HAP-1 (cell line): ENCODE results near the gene PRTFDC1.
"Not testable (repeated sequence)": the region's sequence is repeated elsewhere in the genome, so short reads cannot be mapped to it uniquely, and the experiment has no call there.

Source experiments
- DNase-seq, 2 experiments: peaks; one replicate each; pipeline ENCODE4 v3.0.0-alpha.2; 2016 to 2020; ENCODE audit warnings: low spot score in 2 of 2
- H3K27me3 ChIP-seq: fragments of 250-450 bp; sonication (Bioruptor Pico); 2 replicates; pipeline ENCODE4 v1.5.1; 2020; ENCODE audit warnings: low read depth, mild to moderate bottlenecking, moderate library complexity
- H3K36me3 ChIP-seq: fragments of 250-450 bp; sonication (Bioruptor Pico); replicated peaks from 2 replicates; pipeline ENCODE4 v1.5.1; 2020; ENCODE audit warnings: mild to moderate bottlenecking
- H3K4me1 ChIP-seq: fragments of 250-450 bp; sonication (Bioruptor Pico); 2 replicates; pipeline ENCODE4 v1.5.1; 2020; ENCODE audit warnings: mild to moderate bottlenecking
- H3K4me3 ChIP-seq: fragments of 250-450 bp; sonication (Bioruptor Pico); 2 replicates; pipeline ENCODE4 v1.5.1; 2020; ENCODE audit warnings: mild to moderate bottlenecking, moderate library complexity
- H3K9me3 ChIP-seq: fragments of 250-450 bp; sonication (Bioruptor Pico); 2 replicates; pipeline ENCODE4 v1.5.1; 2020; ENCODE audit warnings: mild to moderate bottlenecking, moderate library complexity
- in situ Hi-C: fragments of 300-500 bp; cut with MboI; formaldehyde crosslinking; loops from 3 replicates; pipeline ENCODE4 v1.14.3; 2020; ENCODE audit warnings: low sequenced_read_pairs, inconsistent platforms, mixed read lengths

The PRTFDC1 gene

DNA sequence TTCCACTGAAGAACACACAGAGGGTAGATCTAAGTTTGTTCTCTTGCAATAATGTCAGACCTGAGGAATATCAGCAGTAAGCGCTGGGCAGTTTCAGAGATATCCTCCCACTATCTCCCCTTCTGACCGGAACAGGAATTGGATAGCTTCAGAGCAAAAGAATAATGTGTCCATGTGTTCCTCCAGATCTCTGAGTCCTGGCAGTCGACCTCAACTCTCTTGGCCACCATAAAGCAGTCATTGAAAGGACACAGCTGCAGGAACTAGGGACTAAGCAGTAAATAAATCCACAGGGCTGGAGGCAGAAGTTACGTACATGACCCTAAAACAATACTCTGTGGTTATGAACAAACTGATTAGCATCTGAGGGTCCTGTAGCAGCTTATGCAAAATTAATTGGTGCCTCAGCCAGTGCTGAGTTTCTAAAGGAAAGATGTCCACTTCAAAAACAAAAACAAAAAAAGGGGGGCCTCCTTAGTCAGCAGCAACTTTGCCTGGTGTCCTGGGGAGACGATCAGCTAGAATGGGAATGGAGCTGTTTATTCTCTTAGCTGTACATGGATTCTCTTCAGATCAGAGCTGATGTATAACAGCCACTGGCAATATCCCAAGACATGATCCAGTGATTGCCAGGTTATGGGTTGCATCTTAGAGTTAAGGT, 6.4 kb upstream of the PRTFDC1 start:
- Histone ChIP-seq H3K4me3 (no peak overlapping the region), H3K36me3 (no peaks in the 10 kb centered on the region), H3K4me1 (peaks cover 12% of the 10 kb centered on the region), H3K27me3 (no peaks in the 10 kb centered on the region), H3K9me3 (no peaks in the 10 kb centered on the region)
- peak in 1 of 2 experiments; percentile 11 for DNase-seq
- in situ Hi-C loops: no loop called here

DNA sequence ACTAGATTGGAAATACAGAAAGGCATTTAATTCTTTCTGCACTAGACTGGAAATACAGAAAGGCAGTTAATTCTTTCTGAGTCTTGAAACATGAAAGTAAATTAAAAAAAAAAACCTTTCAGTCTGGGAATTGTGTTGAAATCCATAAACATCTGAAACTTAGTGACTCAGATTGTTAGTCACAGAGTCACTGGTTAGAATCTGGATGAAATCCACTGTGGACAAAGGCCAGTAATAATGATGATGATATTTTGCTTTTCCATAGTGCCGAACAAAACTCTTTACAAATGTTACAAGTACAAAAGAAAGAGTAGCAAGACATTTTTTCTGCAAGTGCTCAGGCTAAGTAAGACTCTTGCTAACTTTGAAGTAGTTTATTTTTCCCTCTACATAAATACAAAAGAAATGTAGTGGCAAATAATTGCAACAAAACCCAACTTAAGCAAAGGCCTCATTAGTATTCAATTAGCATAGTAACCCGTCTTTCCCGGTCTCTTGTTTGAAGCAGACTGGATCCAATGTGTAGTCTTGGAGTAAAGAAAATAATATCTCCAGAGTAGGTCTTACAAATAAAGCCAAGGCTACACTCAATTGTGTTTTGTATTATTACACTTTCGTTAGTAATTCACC, 5.8 kb upstream of the PRTFDC1 start:
- Histone ChIP-seq H3K36me3 (no peaks in the 10 kb centered on the region), H3K27me3 (no peaks in the 10 kb centered on the region), H3K9me3 (no peaks in the 10 kb centered on the region), H3K4me3 (no peak overlapping the region), H3K4me1 (peaks cover 17% of the 10 kb centered on the region)
- in situ Hi-C loops: no loop called here
- DNase-seq: peak in 1 of 2 experiments; percentile 16

DNA sequence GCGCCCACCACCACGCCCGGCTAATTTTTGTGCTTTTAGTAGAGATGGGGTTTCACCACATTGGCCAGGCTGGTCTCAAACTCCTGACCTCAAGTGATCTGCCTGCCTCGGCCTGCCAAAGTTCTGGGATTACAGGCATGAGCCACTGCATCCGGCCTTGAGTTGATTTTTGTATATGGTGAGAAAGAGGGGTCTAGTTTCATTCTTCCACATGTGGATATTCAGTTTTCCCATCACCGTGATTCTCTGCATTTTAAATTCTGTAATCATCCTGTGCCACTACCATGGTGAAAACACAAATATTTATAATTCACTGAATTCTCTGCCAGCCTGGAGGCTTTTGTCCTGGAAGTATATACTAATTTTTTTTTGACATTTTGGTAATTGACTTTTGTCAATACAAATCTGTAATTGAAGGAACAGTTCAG, 5.2 kb upstream of the PRTFDC1 start:
- H3K36me3 ChIP-seq, H3K27me3 ChIP-seq, H3K4me3 ChIP-seq, H3K9me3 ChIP-seq, DNase-seq, in situ Hi-C loops: not testable (repeated sequence)
- peaks cover 22% of the 10 kb centered on the region for H3K4me1 ChIP-seq

DNA sequence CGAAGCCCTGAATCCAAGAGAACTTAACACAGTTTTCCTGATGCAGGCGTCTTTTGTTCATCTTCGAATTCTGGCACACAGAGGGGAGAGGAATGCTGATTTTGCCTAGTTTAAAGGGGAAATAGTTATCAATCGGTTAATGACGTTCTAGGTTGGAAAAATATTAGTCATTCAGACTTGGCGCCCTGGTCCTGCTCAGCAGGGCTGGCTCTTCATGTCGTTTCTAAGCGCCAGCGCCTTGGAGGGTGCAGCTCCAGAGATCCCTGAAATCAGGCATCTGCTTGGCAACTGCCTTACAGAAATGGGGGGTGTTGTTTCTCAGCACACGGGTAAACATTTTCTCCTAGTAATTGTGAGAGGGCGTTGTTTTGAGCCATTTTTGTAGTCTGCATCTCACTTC, 1.3 kb upstream of the PRTFDC1 start:
- Histone ChIP-seq H3K27me3 (no peaks in the 10 kb centered on the region), H3K36me3 (no peaks in the 10 kb centered on the region), H3K4me3 (no peak overlapping the region), H3K4me1 (peaks cover 34% of the 10 kb centered on the region), H3K9me3 (no peaks in the 10 kb centered on the region)
- no peak for DNase-seq
- in situ Hi-C loops: no loop called here

DNA sequence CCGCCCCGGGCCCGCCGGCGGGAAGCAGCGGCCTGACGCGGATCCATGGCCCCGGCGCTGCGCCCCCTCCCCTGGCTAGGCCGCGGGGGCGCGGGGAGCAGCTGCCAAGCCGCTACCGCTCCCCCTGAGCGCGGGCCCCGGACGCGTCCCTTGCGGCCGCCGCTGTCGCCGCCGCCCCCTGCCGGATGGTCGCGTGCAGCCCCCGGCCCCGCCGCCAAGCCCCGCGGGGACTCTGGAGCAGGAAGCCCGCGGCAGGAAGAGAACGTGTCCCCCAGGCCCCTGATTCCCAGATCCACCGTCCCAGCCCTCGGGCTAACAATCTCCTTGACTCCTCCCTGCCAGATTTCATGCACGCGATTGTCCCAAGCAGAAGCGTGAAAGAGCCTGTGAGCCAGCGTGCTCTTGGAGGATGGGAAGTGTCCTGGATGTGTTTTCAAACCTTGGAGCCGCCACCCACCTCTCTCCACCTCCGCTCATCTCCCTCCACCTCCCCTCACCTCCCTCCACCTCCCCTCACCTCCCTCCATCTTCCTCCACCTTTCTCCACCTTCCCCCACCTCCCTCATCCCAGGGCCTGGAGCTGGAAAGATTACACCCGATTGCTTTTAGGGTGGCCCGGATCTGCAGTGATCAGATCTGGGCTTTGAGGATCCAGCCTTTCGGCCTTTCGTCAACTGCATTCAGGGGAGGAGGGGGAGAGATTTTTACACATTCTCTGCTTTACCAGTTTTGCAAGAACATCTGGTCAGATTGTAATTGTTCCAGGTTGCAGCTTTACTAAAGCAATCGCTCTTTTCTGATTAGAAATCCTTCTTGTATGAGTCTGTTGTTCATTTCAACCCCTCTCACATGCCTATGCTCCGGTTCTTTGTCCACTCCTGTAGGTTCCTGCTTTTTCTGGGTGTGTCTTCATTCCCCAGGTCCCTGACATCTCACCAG, 570 bp upstream of the PRTFDC1 start:
- peaks cover 29% of the 10 kb centered on the region for H3K4me1 ChIP-seq
- no peaks in the 10 kb centered on the region for H3K9me3 ChIP-seq
- peak overlapping the region; percentile 38 for H3K4me3 ChIP-seq
- H3K27me3 ChIP-seq: no peaks in the 10 kb centered on the region
- in situ Hi-C loops: no loop called here
- no peaks in the 10 kb centered on the region for H3K36me3 ChIP-seq
- DNase-seq: peak; percentile 71 to 85

DNA sequence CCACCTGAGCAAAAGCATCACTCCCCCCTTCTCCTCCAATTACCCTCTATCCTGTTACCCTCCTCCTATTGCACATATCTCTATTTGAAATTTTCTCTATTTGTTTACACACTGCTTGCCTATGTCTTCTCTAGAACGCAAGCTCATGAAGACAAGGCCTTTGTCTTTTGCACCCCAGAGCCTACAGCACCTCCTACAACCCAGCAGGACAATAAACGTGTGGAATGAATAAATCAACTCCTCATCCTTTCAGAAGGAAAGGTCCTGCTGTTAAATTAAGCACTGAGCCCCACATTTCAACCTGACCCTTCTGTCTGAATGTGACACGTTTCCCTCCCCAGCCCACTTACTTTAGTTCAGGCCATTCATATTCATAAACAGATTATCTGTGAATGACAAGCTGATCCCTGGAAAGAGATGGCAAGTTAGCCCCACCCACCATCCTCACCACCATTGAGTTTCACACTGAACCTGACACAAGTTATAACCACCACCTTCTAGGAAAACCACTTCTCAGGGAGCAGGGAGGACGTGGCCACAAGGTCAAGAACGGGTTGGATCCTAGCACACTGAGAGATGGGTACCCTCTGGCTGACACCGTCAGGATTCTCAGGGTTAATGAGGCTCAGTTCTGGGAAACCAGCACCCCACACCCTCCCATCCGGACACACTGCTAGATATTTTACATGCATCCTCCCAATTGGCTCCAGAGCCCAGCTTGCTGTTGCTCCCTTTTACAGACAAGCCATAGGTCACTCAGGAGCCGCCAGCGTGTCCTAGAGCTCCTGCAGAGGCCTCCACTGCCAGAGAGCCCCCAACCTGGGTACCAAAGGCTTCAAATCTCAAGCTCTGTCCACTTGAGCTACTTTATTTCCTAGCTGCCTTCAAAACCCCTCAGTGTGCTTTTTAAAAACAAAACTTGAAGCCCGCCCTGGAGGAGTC, 934 bp downstream of the PRTFDC1 start:
- Histone ChIP-seq H3K36me3 (no peaks in the 10 kb centered on the region), H3K9me3 (no peaks in the 10 kb centered on the region), H3K4me3 (peak overlapping the region; percentile 38), H3K4me1 (peaks cover 26% of the 10 kb centered on the region), H3K27me3 (no peaks in the 10 kb centered on the region)
- peak; percentile 92 to 99 for DNase-seq
- in situ Hi-C loops: no loop called here

DNA sequence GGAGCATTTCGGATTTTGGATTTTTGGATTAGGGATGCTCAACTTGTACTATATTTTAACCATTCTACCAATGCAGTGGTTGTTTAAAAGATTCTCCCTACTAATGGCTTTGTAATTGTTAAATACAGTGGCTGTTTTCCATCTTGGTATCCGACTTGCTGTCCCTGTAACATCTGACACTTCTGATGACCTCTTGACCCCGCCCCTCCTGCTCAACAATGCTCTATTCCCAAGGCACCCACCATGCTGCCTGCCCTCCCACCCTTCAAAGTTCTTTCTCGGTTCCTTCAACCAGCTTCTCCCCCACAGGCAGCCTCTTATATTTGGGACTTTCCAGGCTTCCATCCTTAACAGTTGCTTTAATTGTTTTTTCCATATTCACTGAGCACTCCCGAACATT, 2.0 kb downstream of the PRTFDC1 start:
- Histone ChIP-seq H3K4me3 (no peak overlapping the region), H3K9me3 (no peaks in the 10 kb centered on the region), H3K4me1 (peaks cover 26% of the 10 kb centered on the region), H3K36me3 (no peaks in the 10 kb centered on the region), H3K27me3 (no peaks in the 10 kb centered on the region)
- no peak for DNase-seq
- in situ Hi-C loops: no loop called here

DNA sequence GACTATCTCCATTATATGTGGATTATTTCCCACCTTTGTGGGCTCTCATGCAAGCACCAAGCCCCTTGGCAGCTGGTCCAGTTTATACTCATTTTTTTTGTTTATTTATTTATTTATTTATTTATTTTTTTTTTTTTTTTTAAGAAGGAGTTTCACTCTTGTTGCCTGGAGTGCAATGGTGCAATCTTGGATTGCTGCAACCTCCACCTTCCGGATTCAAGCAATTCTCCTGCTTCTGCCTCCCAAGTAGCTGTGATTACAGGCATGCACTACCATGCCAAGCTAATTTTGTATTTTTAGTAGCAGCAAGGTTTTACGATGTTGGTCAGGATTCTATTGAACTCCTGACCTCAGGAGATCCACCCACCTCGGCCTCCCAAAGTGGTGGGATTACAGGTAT, 2.8 kb downstream of the PRTFDC1 start:
- Histone ChIP-seq H3K27me3 (no peaks in the 10 kb centered on the region), H3K36me3 (no peaks in the 10 kb centered on the region), H3K9me3 (no peaks in the 10 kb centered on the region), H3K4me1 (peaks cover 26% of the 10 kb centered on the region), H3K4me3 (no peak overlapping the region)
- in situ Hi-C loops: no loop called here
- no peak for DNase-seq

DNA sequence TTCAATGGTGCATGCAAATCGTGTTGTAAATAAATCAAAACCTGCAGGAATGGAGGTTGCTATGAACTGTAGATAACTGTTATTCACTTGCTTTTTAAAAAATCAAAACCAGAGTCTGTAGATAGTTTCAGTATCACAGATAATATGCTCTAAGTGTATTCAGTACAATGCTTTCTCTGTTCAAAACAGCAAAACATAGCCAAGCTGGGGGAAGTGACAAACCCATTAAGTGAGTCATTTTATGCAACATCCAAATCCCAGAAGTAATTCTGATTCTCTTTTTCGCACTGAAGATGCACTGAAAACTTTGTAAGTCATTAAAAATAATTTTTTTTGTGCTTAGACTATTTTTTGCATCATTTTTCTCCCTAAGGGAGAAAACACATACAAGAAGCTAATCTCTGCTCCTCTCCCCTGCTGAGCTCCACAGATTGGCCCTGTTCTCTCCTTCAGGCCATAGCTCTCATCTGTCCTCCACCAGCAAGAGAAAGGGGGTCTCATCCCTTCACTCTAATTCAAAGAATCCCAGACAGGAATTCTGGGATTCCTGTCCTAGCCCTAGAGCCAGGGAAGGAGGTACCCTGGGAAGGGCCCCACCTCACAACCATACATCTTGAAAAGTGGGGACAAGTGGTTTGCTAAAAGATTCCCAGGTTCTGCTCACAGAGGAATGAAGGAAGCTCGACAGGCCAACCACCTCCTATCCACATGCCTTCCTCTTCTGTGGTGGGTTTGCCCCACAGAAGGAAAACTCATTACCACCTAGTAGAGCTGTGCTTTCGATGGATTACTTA, 4.9 kb downstream of the PRTFDC1 start:
- in situ Hi-C loops: no loop called here
- H3K9me3 ChIP-seq: no peaks in the 10 kb centered on the region
- no peaks in the 10 kb centered on the region for H3K27me3 ChIP-seq
- no peak for DNase-seq
- no peaks in the 10 kb centered on the region for H3K36me3 ChIP-seq
- no peak overlapping the region for H3K4me3 ChIP-seq
- peaks cover 16% of the 10 kb centered on the region for H3K4me1 ChIP-seq

DNA sequence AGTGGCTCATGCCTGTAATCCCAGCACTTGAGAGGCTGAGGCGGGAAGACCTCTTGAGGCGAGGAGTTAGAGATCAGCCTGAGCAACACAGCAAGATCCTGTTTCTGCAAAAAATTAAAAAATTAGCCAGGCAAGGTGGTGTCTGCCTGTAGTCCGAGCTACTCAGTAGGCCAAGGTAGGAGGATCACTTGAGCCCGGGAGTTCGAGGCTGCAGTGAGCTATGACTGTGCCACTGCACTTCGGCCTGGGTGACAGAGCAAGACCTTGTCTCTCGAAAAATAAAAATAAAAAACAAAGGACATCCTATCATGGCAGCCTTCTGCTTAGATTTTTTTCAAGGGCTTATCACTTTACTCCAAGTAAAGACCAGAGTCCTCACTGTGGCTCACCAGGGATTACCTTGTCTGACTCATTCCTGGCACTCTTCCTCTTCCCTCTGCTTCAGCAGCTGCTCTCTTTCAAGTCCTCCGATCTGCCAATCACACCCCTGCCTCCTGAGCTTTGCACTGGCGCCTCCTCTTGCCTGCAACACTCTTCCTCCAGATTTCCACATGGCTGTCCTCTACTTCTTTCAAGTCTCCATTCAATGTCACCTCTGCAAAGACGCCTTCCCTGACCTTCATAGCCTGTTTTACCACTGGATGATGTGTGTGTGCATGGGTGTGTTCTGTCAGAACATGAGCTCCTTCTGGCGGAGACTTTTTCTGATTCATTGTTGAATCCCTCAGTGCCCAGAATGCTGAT, 7.7 kb downstream of the PRTFDC1 start:
- in situ Hi-C loops: no loop called here
- H3K4me1 ChIP-seq: no peaks in the 10 kb centered on the region

DNA sequence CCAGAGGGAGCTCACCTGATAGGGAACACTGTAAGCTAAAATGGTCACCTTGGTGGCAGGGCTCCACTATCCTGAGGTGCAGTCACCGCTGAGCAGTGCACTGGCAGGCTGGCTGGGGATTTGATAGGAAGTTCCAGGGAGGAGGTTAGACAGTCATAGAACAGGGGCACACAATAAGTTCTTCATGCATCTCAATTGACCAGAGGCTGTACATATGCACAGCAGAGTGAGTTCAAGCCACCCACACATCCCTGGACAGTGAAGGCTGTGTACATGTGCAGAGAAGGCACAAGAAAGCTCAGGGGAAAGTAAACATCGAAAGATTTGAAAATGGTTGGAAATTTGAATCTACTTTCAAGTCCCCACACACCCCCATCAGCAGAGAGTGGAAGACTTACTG, 13.9 kb downstream of the PRTFDC1 start:
- in situ Hi-C loops: no loop called here
- H3K9me3 ChIP-seq: no peaks in the 10 kb centered on the region
- no peak for DNase-seq
- H3K27me3 ChIP-seq: no peaks in the 10 kb centered on the region
- H3K36me3 ChIP-seq: peaks cover 12% of the 10 kb centered on the region; the same call in 1 of the 2 replicates
- H3K4me1 ChIP-seq: no peaks in the 10 kb centered on the region
- no peak overlapping the region for H3K4me3 ChIP-seq

More for the DNA sequence above, 7.7 kb downstream of the PRTFDC1 start:
- H3K9me3 ChIP-seq: no peaks in the 10 kb centered on the region
- DNase-seq: peak in 1 of 2 experiments; percentile 27
- no peaks in the 10 kb centered on the region for H3K36me3 ChIP-seq
- H3K27me3 ChIP-seq: no peaks in the 10 kb centered on the region
- no peak overlapping the region for H3K4me3 ChIP-seq

DNA sequence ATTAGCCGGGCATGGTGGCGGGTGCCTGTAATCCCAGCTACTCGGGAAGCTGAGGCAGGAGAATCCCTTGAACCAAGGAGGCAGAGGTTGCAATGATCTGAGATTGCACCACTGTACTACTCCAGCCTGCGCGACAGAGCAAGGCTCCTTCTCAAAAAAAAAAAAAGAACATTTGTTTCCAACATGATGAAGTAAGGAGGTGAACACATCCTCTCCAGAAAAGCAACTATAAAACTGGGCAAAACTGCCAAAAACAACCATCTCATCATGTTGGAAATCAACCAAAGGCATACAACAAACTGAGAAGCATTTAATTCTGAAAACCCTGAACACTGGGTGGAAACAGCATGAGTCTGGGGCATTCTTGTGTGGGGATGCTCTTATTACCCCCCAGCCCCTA, 14.3 kb downstream of the PRTFDC1 start:
- Histone ChIP-seq H3K4me3 (no peak overlapping the region), H3K36me3 (peaks cover 12% of the 10 kb centered on the region; the same call in 1 of the 2 replicates), H3K27me3 (no peaks in the 10 kb centered on the region), H3K9me3 (no peaks in the 10 kb centered on the region), H3K4me1 (no peaks in the 10 kb centered on the region)
- in situ Hi-C loops: no loop called here
- no peak for DNase-seq
